BJ (cell line): ENCODE results near the gene ARHGAP31. TPM values are rescaled to one million over a fixed set of nuclear protein-coding genes. Genes with fewer than 3 reads are reported as not detected.

Experiments
- CTCF ChIA-PET: fragments of 350-600 bp; formaldehyde crosslinking; extraction: SDS; loops from one replicate; lab custom pipeline; 2021; ENCODE audit warnings: antibody characterized with exemption, inconsistent platforms; lab: Yijun Ruan, JAX
- POLR2A ChIA-PET: fragments of 300-600 bp; sonication (Branson Sonifier 250); formaldehyde crosslinking; extraction: SDS; loops from one replicate; lab custom pipeline; 2021; ENCODE audit warnings: antibody characterized with exemption; lab: Charles Lee
- DNase-seq: peaks from one replicate; pipeline ENCODE4 v3.0.0-alpha.2; 2011; ENCODE audit warnings: low read depth
- H3K27me3 ChIP-seq: 2 replicates; pipeline ENCODE4 v1.6.0; 2011; ENCODE audit warnings: low read length; ENCODE audit not compliant: control insufficient read depth, insufficient read depth
- H3K36me3 ChIP-seq: 2 replicates; pipeline ENCODE4 v1.5.1; 2011; ENCODE audit warnings: low read length; ENCODE audit not compliant: control insufficient read depth, insufficient read depth
- H3K4me3 ChIP-seq: 2 replicates; pipeline ENCODE4 v1.5.1; 2011; ENCODE audit warnings: low read depth, mild to moderate bottlenecking, control low read depth, low read length
- CTCF ChIP-seq: IDR thresholded peaks from 2 replicates; pipeline ENCODE4 v1.5.1; 2011; ENCODE audit warnings: low read depth, mild to moderate bottlenecking, control low read depth, inconsistent platforms, low read length, moderate library complexity; ENCODE audit not compliant: insufficient read depth
- polyA plus RNA-seq: library from polyadenylated mRNA; depleted of rRNA; stranded (reverse); fragments of >200 nt; gene quantifications from 2 replicates; pipeline ENCODE4 v1.2.3, GENCODE V29; 2011

Gene ARHGAP31
- polyA plus RNA-seq, 1 experiment = 19.4 TPM

GRCh38 chr3:119357190-119357589 is 63.0 kb downstream of the ARHGAP31 start:
- POLR2A ChIA-PET = no interaction called here
- TF ChIP-seq CTCF = no peak
- no peak for DNase-seq
- CTCF ChIA-PET = interaction anchor here (0.6 kb wide), 1 partner anchor 11 kb away, joined by 3 read pairs; no protein-coding TSS in a partner anchor
- H3K4me3 ChIP-seq = no peak overlapping the region
- H3K36me3 ChIP-seq = no peaks in the 10 kb centered on the region
- no peaks in the 10 kb centered on the region for H3K27me3 ChIP-seq

- Histone ChIP-seq H3K36me3 (no peaks in the 10 kb centered on the region), H3K4me3 (no peak overlapping the region), H3K27me3 (no peaks in the 10 kb centered on the region)
- no peak for DNase-seq
- ChIA-PET CTCF (no interaction called here), POLR2A (no interaction called here)
- no peak for TF ChIP-seq CTCF
These were observed 65.5 kb downstream of the ARHGAP31 start for GRCh38 chr3:119359476-119360326.

GRCh38 chr3:119360736-119361462 is 66.7 kb downstream of the ARHGAP31 start:
- Histone ChIP-seq H3K36me3 (no peaks in the 10 kb centered on the region), H3K4me3 (no peak overlapping the region), H3K27me3 (no peaks in the 10 kb centered on the region)
- CTCF ChIA-PET = interaction anchor here (1.0 to 1.1 kb wide), 2 partner anchors 14 to 22 kb away, joined by 3 to 5 read pairs; no protein-coding TSS in a partner anchor
- POLR2A ChIA-PET = interaction anchor here (0.8 kb wide), 1 partner anchor 10 kb away, joined by 8 read pairs; no protein-coding TSS in a partner anchor
- no peak for TF ChIP-seq CTCF
- no peak for DNase-seq

GRCh38 chr3:119362010-119362409 is 67.8 kb downstream of the ARHGAP31 start:
- CTCF ChIA-PET = interaction anchor here (0.9 to 1.0 kb wide), 2 partner anchors 11 to 24 kb away, joined by 3 to 5 read pairs; no protein-coding TSS in a partner anchor
- POLR2A ChIA-PET = interaction anchor here (0.5 kb wide), 1 partner anchor 67 kb away, joined by 4 read pairs; no protein-coding TSS in a partner anchor

More at GRCh38 chr3:119362010-119362409, 67.8 kb downstream of the ARHGAP31 start:
- no peaks in the 10 kb centered on the region for H3K27me3 ChIP-seq
- DNase-seq = no peak
- no peak overlapping the region for H3K4me3 ChIP-seq
- H3K36me3 ChIP-seq = no peaks in the 10 kb centered on the region
- no peak for TF ChIP-seq CTCF
